Natural killer cell (primary cell): ENCODE results near the gene OSBPL3. TPM values are rescaled to one million over a fixed set of nuclear protein-coding genes. Genes with fewer than 3 reads are reported as not detected.

Source experiments
- ATAC-seq, 3 donors: fragments of 150-1000 bp in 2 of 3; fragments of 200-7000 bp in 1 of 3; cut with Tn5 transposase; 1 replicate in 1 of 3; 2 replicates in 2 of 3; pipeline ENCODE4 v1.10.0; 2021; ENCODE audit warnings: mild to moderate bottlenecking in 2 of 3, moderate library complexity in 2 of 3
- DNase-seq, 2 donors: peaks; one replicate each; pipeline versions ENCODE4 v3.0.0 to v3.0.0-alpha.2; 2013 to 2021; ENCODE audit warnings: mixed read lengths in 1 of 2
- H3K27ac ChIP-seq: one replicate; pipeline ENCODE4 v1.5.1; 2013; ENCODE audit warnings: mild to moderate bottlenecking, low read length
- H3K27me3 ChIP-seq: one replicate; pipeline ENCODE4 v1.6.1; 2013; ENCODE audit warnings: low read length; ENCODE audit not compliant: control insufficient read depth, insufficient read depth
- H3K36me3 ChIP-seq: one replicate; pipeline ENCODE4 v1.6.1; 2013; ENCODE audit warnings: low read length; ENCODE audit not compliant: control insufficient read depth, insufficient read depth
- H3K4me1 ChIP-seq: one replicate; pipeline ENCODE4 v1.6.1; 2013; ENCODE audit warnings: low read length; ENCODE audit not compliant: control insufficient read depth, insufficient read depth
- H3K4me3 ChIP-seq: one replicate; pipeline ENCODE4 v1.5.1; 2013; ENCODE audit warnings: low read length
- H3K9me3 ChIP-seq: one replicate; pipeline ENCODE4 v1.6.1; 2013; ENCODE audit warnings: low read length; ENCODE audit not compliant: control insufficient read depth, insufficient read depth
- H3K27ac Mint-ChIP-seq, 2 donors: one replicate each; pipeline ENCODE4 v1.8.0; 2022; ENCODE audit warnings: mild to moderate bottlenecking in 2 of 2, mixed read lengths in 2 of 2, moderate library complexity in 1 of 2
- H3K27me3 Mint-ChIP-seq, 2 donors: one replicate each; pipeline ENCODE4 v1.8.0; 2022; ENCODE audit warnings: low read depth in 2 of 2, mixed read lengths in 2 of 2
- H3K36me3 Mint-ChIP-seq: one replicate; pipeline ENCODE4 v1.8.0; 2022; ENCODE audit warnings: mixed read lengths
- H3K4me1 Mint-ChIP-seq, 2 donors: one replicate each; pipeline ENCODE4 v1.8.0; 2022; ENCODE audit warnings: mixed read lengths in 2 of 2
- H3K4me3 Mint-ChIP-seq: one replicate; pipeline ENCODE4 v1.8.0; 2022; ENCODE audit warnings: mild to moderate bottlenecking, moderate library complexity, mixed read lengths
- H3K9me3 Mint-ChIP-seq, 2 donors: one replicate each; pipeline ENCODE4 v1.8.0; 2022; ENCODE audit warnings: mixed read lengths in 2 of 2
- CTCF ChIP-seq: fragments of 200-600 bp; IDR thresholded peaks from one replicate; pipeline ENCODE4 v1.8.0; 2022; ENCODE audit warnings: antibody characterized with exemption
- WGBS: methylation state at CpG from one replicate; pipeline ENCODE4 v1.1.7; 2013; ENCODE audit warnings: missing lambda C conversion rate; ENCODE audit not compliant: insufficient coverage; 5-methylcytosine and 5-hydroxymethylcytosine counted together
- intact Hi-C: fragments of 100-400 bp; cut with micrococcal nuclease; formaldehyde crosslinking; loops from one replicate; pipeline ENCODE4 v1.14.2; 2022
- total RNA-seq, 4 donors: library from RNA; stranded (reverse); fragments of 120-200 nt in 1 of 4; gene quantifications; one replicate each; pipeline versions ENCODE4 v1.2.3 to v1.2.4, GENCODE V29; 2013 to 2022

Gene OSBPL3
- total RNA-seq, 3 donors from 2014 or later (not counting 1 experiment from before 2014, with no cell fraction given) = 50.7 to 99.1 (median 65.1) TPM

GRCh38 chr7:24828891-24829661, 150.9 kb downstream of the OSBPL3 start:
- H3K4me1 Mint-ChIP-seq = peaks cover 32% of the 10 kb centered on the region in 2 donors
- H3K4me3 Mint-ChIP-seq = no peak overlapping the region
- Histone ChIP-seq H3K27me3 (no peaks in the 10 kb centered on the region), H3K36me3 (peaks cover 42% of the 10 kb centered on the region), H3K4me3 (no peak overlapping the region), H3K27ac (no peak overlapping the region), H3K4me1 (peaks cover 32% of the 10 kb centered on the region), H3K9me3 (no peaks in the 10 kb centered on the region)
- no peak for TF ChIP-seq CTCF
- no peaks in the 10 kb centered on the region for H3K9me3 Mint-ChIP-seq
- no peaks in the 10 kb centered on the region for H3K27me3 Mint-ChIP-seq
- DNase-seq (no peak), ATAC-seq (no peak)
- peak overlapping the region in 1 of 2 donors; percentile 3 for H3K27ac Mint-ChIP-seq
- H3K36me3 Mint-ChIP-seq = peaks cover 12% of the 10 kb centered on the region
- intact Hi-C loops = loop anchor here (10.0 kb wide), 1 partner anchor 1466 kb away; the partner anchor contains the start of gene SNX10
- no CpG with 5 or more reads among the region's 1 CpG for WGBS

GRCh38 chr7:24827589-24827988, 152.4 kb downstream of the OSBPL3 start:
- H3K4me3 ChIP-seq = no peak overlapping the region
- H3K4me3 Mint-ChIP-seq = no peak overlapping the region
- H3K4me1 Mint-ChIP-seq = peaks cover 32% of the 10 kb centered on the region in 2 donors
- H3K27me3 Mint-ChIP-seq = no peaks in the 10 kb centered on the region
- WGBS = no CpG with 5 or more reads among the region's 1 CpG
- no peaks in the 10 kb centered on the region for H3K9me3 Mint-ChIP-seq
- H3K27ac ChIP-seq = no peak overlapping the region
- no peak for ATAC-seq
- H3K4me1 ChIP-seq = peaks cover 25% of the 10 kb centered on the region
- no peak for DNase-seq
- peak overlapping the region; percentile 95 to 98 for H3K27ac Mint-ChIP-seq
- H3K9me3 ChIP-seq = no peaks in the 10 kb centered on the region
- H3K36me3 ChIP-seq = peaks cover 38% of the 10 kb centered on the region
- H3K27me3 ChIP-seq = no peaks in the 10 kb centered on the region
- peaks cover 12% of the 10 kb centered on the region for H3K36me3 Mint-ChIP-seq
- TF ChIP-seq CTCF = no peak
- intact Hi-C loops = loop anchor here (10.0 kb wide), 1 partner anchor 1467 kb away; the partner anchor contains the start of gene SNX10

GRCh38 chr7:24827027-24827426, 153.0 kb downstream of the OSBPL3 start:
- Mint-ChIP-seq H3K4me1 (peaks cover 32% of the 10 kb centered on the region in 2 donors), H3K9me3 (no peaks in the 10 kb centered on the region), H3K4me3 (peak overlapping the region; percentile 13), H3K27me3 (no peaks in the 10 kb centered on the region), H3K36me3 (peaks cover 12% of the 10 kb centered on the region), H3K27ac (peak overlapping the region; percentile 95 to 98)
- Histone ChIP-seq H3K4me3 (no peak overlapping the region), H3K36me3 (peaks cover 36% of the 10 kb centered on the region), H3K27me3 (no peaks in the 10 kb centered on the region), H3K9me3 (no peaks in the 10 kb centered on the region), H3K4me1 (peaks cover 26% of the 10 kb centered on the region), H3K27ac (peak overlapping the region; percentile 68)
- 93% methylated on average over 2 of the region's 2 CpGs for WGBS
- no peak for ATAC-seq
- TF ChIP-seq CTCF = no peak
- intact Hi-C loops = loop anchor here (10.0 kb wide), 1 partner anchor 1468 kb away; the partner anchor contains the start of gene SNX10
- DNase-seq = no peak
